HG02943 (cell line): ENCODE results near the gene MED28.
"Not testable (repeated sequence)": the region's sequence is repeated elsewhere in the genome, so short reads cannot be mapped to it uniquely, and the experiment has no call there.

ENCODE experiments used
- ATAC-seq: cut with Tn5 transposase; IDR thresholded peaks from one replicate; pipeline ENCODE4 v1.9.1; 2021; ENCODE audit warnings: mild to moderate bottlenecking, low read depth, moderate library complexity; ENCODE audit not compliant: unreplicated experiment

MED28 gene

DNA sequence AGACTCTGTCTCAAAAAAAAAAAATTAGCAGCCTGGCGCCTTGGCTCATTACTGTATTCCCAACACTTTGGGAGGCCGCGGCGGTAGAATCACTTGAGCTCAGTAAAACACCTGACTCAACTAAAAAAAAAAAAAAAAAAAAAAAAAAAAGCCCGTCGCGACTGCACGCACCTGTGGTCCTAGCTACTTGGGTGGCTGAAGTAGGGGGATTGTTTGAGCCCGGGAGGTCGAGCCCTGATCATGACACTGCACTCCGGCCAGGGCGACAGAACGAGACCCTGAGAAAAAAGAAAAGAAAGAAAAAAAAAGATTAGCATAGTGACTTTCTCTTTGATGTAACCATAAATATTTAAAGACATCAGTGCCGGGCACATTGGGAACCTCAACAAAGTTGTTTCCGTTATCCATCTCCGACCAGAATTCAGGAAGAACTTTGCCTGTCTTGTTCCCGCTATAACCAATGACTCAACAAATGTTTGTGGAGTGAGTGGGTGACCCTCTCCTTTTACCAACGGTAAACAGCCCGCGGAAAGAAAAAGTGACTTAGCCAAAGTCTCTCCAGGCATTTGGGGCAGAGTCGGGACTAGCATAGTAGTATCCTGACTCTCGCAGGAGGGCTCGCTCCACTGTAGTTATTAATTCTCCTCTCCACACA, 553 bp upstream of the MED28 start:
- ATAC-seq: peak; percentile 45

GRCh38 chr4:17616283-17616682, 1.8 kb downstream of the MED28 start:
- ATAC-seq: no peak

GRCh38 chr4:17618926-17619325, 4.5 kb downstream of the MED28 start:
- no peak for ATAC-seq

GRCh38 chr4:17619416-17620105, 5.1 kb downstream of the MED28 start:
- ATAC-seq: no peak

GRCh38 chr4:17623451-17624001, 9.1 kb downstream of the MED28 start:
- ATAC-seq: no peak

- no peak for ATAC-seq
These were observed 10.4 kb downstream of the MED28 start for GRCh38 chr4:17624821-17625220.

DNA sequence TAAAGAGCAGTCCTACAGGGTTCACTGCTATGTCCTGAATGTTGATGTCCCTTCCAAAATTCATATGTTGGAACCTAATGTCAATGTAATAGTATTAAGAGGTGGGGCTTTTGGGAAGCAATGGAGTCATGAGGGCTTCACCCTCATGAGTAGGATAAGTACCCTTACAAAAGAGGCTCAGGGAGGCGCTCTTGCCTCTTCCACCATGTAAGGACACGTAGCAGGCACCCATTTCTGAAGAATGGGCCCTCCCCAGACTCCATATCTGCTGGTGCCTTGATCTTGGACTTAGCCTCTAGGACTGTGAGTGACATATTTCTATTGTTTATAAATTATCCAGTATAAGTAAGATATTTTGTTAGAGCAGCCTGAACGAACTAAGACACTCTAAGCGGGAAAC, 15.8 kb downstream of the MED28 start:
- ATAC-seq: no peak

DNA sequence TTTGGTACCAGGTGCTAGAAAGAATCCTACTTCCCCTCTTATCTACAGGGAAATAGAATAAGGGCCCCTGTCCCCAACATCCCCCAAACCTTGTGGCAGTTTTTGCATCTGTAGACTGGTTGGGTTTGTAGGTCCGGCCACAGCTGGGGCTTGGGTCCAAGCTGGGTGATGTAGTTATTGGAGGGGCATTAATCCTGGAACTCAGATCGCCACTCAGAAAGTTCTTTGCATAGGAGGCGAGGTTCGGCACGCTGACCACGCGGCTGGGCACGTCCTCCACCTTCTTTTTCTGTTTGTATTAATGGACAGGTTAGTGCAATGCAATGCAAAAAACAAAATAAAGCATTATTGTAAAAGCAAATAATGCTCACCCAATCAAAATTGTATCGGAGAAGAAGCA, 19.2 kb downstream of the MED28 start:
- no peak for ATAC-seq

GRCh38 chr4:17635056-17635455, 20.6 kb downstream of the MED28 start:
- no peak for ATAC-seq

DNA sequence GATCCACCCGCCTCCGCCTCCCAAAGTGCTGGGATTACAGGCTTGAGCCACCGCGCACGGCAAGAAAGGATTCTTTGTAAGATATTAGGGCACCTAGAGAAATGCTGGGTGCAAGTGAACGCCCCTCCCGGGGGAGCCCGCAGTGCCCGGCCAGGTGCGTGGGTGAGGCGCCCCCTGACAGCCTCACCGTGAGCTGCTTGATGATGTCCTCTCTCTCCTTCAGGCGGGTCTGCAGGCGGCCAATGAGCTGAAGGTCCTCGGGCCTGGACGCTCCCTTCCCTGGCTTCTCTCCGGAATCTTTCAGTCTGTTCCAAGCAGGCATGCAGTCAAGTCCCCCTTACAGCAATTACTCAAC, 21.9 kb downstream of the MED28 start:
- no peak for ATAC-seq

DNA sequence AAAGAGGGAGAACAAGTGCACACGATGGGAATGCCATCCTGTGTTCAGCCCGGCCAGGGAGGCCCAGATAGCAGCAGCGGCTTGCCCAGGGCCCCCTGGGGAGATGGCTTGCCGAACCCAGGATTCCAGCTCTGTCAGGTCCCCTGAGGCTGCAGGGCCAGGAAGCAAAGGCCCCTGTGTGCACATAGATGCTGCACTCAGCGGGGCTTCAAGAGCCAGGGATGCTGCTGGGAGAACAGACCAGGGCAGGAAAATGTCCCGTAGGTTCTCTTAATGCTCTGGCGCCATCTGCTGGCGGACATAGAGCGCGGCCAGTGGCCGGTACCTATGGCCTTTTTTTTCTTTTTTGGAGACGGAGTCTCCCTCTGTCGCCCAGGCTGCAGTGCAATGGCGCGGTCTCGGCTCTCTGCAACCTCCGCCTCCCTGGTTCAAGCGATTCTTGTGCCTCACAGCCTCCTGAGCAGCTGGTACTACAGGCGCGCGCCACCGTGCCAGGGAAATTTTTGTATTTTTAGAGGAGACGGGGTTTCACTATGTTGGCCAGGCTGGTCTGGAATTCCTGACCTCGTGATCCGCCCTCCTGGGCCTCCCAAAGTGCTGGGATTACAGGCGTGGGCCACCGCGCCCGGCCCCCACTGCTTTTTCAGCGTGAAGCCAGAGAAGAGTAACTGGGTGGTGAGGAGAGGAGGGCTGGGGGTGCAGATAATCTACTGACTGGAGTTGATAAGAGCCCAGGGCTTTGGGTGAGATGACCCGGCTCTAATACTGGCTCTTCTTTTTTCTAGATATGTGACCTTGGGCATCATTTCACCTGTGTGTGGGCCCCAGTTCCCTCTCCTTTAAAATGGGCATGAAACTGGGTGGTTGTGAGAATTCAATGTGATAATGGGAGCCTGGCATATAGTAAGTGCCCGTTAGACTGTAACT, 22.5 kb downstream of the MED28 start:
- ATAC-seq: peak; percentile 79

DNA sequence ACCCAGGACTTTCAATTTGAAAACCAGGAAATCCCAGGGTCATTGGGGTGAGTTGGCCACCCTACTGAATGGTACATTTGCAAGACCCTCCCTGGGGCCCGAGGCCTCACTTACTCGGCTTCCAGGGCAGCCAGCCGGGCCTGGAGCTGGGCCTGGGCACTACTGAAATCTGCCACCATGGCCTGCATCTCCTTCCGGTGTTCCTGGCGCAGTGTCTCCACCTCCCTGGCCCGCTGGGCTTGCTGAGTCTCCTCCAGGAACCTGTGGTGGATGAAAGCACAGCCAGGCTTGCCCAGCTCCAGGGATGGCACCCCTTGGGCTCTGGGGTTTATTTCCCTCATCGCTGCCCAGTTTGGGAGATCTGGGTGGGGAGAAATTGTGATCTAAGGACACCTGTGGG, 24.7 kb downstream of the MED28 start:
- ATAC-seq: no peak

DNA sequence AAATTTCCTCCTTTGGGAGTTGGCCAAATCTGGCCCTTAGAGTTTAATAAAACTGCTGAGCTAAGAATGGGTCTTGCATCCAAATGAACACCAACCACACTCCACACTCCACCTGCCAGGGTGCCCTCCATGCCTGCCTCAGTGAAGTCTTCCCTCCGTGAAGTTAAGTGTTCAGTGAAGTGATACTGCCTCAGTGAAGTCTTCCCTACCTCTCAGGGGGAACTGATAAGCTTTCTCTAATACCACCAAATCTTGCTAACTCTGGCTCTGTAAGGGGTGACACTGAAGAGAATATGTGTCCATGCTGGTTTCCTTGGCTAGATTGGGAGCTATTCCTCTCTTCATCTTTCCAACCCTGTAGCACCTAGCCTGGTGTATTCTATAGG, 27.9 kb downstream of the MED28 start:
- ATAC-seq: no peak

DNA sequence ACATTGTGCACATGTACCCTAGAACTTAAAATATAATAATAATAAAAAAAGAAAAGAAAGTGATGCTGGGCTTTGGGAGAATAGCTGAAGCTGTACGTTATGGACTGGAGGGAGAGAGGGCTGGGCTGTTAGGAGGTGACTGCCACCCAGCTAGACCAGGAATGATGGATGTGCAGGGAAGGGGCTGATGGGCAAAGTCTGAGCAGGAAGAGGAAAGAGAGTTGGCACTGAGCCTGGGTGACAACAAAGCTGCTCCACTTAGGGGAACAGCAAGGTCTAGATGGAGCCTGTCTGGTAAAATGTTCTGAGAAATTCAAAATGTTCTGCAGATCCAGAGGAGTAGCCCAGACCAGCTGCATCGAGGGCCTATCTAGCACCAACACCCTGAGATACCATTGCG, 32.3 kb downstream of the MED28 start:
- ATAC-seq: no peak

DNA sequence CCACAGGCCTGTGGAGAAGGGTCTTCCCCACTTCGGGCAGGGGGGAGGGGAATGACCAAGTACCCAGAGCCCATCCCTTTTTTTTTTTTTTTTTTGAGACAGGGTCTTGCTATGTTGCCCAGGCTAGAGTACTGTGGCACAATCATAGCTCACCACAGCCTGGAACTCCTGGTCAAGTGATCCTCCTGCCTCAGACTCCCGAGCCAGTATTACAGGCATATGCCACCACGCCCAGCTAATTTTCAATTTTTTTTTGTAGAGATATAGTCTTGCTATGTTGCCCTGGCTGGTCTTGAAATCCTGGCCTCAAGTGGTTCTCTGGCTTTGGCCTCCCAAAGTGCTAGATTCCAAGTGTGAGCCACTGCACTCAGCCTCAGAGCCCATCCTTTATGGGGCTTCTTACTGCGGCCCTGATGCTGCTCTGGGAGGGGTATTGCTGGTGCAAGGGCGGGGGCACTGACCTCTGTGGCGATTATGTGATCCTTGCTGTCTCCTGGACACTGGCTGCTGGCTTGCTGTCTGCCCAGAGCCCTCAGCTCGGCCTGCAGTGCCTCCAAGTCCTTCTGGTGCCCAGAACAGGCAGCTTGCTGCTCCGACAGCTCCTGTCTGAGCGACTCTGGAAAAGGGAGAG, 32.9 kb downstream of the MED28 start:
- ATAC-seq: no peak

GRCh38 chr4:17647927-17648326, 33.5 kb downstream of the MED28 start:
- ATAC-seq: no peak

DNA sequence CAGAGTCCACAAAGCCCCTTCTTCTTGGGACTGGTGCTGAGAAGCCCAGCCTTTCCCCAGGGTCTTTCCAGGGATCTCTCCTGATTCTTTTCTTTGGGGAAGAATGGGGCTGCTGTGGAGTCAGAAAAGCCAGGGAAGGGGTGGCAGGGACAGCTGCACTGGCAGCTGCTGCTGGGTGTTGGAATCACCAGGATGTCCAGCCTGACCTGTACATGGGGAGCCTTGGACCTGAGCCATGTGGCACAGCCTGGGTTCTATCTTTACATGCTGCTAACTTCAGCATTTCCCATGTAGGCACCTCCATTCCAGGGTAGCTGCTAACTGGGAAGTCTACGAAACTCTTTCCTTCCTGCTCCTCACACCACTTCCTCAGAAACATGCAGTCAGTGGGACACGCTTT, 36.0 kb downstream of the MED28 start:
- ATAC-seq: no peak

GRCh38 chr4:17654701-17655100, 40.3 kb downstream of the MED28 start:
- ATAC-seq: no peak

- ATAC-seq: no peak
These were observed 42.6 kb downstream of the MED28 start for GRCh38 chr4:17657090-17657489.

DNA sequence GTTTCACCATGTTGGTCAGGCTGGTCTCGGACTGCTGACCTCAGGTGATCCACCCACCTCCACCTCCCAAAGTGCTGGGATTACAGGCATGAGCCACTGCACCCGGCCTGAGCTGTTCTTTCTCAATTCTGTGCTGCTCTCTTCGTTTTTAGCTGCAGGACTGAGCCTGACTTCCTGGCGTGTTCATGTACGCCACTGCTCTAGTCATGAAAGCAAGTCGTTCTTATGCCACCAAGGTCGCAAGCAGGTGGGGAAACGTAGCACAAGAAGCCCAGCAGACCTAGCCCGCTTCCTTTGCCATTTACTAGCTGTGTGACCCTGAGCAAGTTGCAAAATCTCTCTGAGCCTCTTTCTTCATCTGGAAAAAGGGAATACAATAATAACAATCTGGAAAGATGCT, 43.4 kb downstream of the MED28 start:
- no peak for ATAC-seq

- ATAC-seq: not testable (repeated sequence)
These were observed 44.8 kb downstream of the MED28 start for GRCh38 chr4:17659196-17659595.
